Duodenal mucosa (tissue), 2 donors: Measurements from ENCODE around the gene PCAT7.
"Not testable (repeated sequence)": the region's sequence is repeated elsewhere in the genome, so short reads cannot be mapped to it uniquely, and the experiment has no call there.

Experiments used
- H3K27ac ChIP-seq: one replicate; pipeline ENCODE4 v1.7.0; 2013; ENCODE audit warnings: low read depth, low read length
- H3K27me3 ChIP-seq, 2 donors: one replicate each; pipeline ENCODE4 v1.7.0; 2013; ENCODE audit warnings: low read length in 2 of 2, control low read depth in 1 of 2; ENCODE audit not compliant: insufficient read depth in 2 of 2, control insufficient read depth in 1 of 2
- H3K36me3 ChIP-seq, 2 donors: one replicate each; pipeline ENCODE4 v1.7.0; 2013; ENCODE audit warnings: low read length in 2 of 2, control low read depth in 1 of 2; ENCODE audit not compliant: insufficient read depth in 2 of 2, control insufficient read depth in 1 of 2
- H3K4me1 ChIP-seq, 2 donors: one replicate each; pipeline ENCODE4 v1.7.0; 2013; ENCODE audit warnings: low read length in 2 of 2, control low read depth in 1 of 2; ENCODE audit not compliant: insufficient read depth in 2 of 2, control insufficient read depth in 1 of 2
- H3K4me3 ChIP-seq, 2 donors: one replicate each; pipeline ENCODE4 v1.7.0; 2013; ENCODE audit warnings: low read length in 2 of 2, low read depth in 1 of 2
- H3K9ac ChIP-seq, 2 donors: one replicate each; pipeline ENCODE4 v1.7.0; 2013; ENCODE audit warnings: low read length in 2 of 2, low read depth in 1 of 2
- H3K9me3 ChIP-seq, 2 donors: one replicate each; pipeline ENCODE4 v1.7.0; 2013; ENCODE audit warnings: low read length in 2 of 2, control low read depth in 1 of 2; ENCODE audit not compliant: control insufficient read depth in 1 of 2

Gene PCAT7

GRCh38 chr9:94557376-94557775 lies 2.5 kb downstream of the PCAT7 start:
- no peak overlapping the region for H3K9ac ChIP-seq
- peaks cover 0 to 5% of the 10 kb centered on the region in 2 donors for H3K36me3 ChIP-seq
- no peak overlapping the region for H3K4me3 ChIP-seq
- H3K27me3 ChIP-seq: no peaks in the 10 kb centered on the region
- no peak overlapping the region for H3K27ac ChIP-seq
- peaks cover 5 to 8% of the 10 kb centered on the region in 2 donors for H3K4me1 ChIP-seq
- no peaks in the 10 kb centered on the region for H3K9me3 ChIP-seq

DNA sequence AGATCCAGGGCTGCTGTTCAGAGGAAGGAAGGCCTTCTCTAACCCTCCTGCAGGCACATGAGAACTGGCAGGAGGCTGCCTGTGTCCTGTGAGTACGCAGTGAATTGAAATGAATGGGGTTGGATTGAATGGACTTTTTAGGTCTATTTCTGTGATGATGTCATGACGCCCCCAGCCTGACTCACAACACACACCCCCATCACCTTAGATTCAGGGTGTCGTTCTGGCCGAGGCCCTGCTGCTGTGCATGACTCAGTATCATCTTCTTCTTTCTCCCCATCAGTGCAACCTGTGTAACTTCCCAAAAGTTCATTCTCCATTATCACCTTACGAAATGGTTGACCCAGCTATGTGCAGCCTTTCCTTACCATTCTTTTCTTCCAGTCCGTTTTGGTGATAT lies 5.4 kb downstream of the PCAT7 start:
- H3K4me3 ChIP-seq: no peak overlapping the region
- no peaks in the 10 kb centered on the region for H3K27me3 ChIP-seq
- no peak overlapping the region for H3K9ac ChIP-seq
- H3K9me3 ChIP-seq: no peaks in the 10 kb centered on the region
- H3K4me1 ChIP-seq: no peaks in the 10 kb centered on the region
- no peak overlapping the region for H3K27ac ChIP-seq
- peaks cover 0 to 11% of the 10 kb centered on the region in 2 donors for H3K36me3 ChIP-seq

DNA sequence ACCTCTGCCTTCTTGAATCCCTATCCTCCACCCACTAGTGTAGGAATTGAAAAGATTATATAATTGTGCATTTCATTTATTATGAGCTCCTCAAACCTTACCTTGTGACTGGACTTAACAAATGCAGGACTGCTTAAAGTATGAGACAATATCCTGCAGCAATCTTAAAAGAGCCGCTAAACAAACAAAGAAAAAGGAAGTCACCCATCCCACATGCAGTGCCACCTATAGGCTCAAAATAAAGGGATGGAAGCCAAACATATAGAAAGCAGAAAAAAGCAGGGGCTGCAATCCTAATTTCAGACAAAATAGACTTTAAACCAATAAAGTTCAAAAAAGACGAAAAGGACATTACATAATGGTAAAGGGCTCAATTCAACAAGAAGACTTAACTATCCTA lies 8.7 kb downstream of the PCAT7 start:
- H3K4me3 ChIP-seq: no peak overlapping the region
- H3K4me1 ChIP-seq: no peaks in the 10 kb centered on the region
- H3K36me3 ChIP-seq: peaks cover 0 to 11% of the 10 kb centered on the region in 2 donors
- no peak overlapping the region for H3K9ac ChIP-seq
- H3K27ac ChIP-seq: no peak overlapping the region
- no peaks in the 10 kb centered on the region for H3K9me3 ChIP-seq
- no peaks in the 10 kb centered on the region for H3K27me3 ChIP-seq

GRCh38 chr9:94564279-94564678 lies 9.4 kb downstream of the PCAT7 start:
- not testable (repeated sequence) for H3K4me3 ChIP-seq, H3K36me3 ChIP-seq, H3K9ac ChIP-seq, H3K27me3 ChIP-seq, H3K4me1 ChIP-seq, H3K27ac ChIP-seq, H3K9me3 ChIP-seq

- Histone ChIP-seq H3K4me3 (no peak overlapping the region), H3K36me3 (peaks cover 0 to 6% of the 10 kb centered on the region in 2 donors), H3K27ac (no peak overlapping the region), H3K9ac (no peak overlapping the region), H3K9me3 (no peaks in the 10 kb centered on the region), H3K27me3 (no peaks in the 10 kb centered on the region), H3K4me1 (no peaks in the 10 kb centered on the region)
Measured at GRCh38 chr9:94566550-94566949, 11.7 kb downstream of the PCAT7 start.

DNA sequence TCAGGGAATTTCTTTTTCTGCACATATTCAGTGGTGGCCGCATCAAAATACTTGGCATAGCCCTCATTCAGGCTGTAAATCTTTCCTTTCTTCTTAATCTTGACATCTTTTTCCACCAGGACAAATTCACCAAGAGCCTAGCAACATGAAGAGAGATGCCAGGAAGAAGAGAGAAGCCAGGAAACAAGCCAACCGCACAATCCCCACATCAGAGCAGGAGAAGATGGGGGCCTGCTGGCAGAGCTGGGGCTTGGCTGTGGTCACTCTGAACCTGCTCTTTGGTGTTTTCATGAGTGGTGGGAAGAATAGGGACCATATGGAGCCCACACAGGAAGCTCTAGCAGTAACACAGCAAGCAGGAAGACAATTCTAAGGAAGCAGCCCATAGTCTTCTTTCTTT lies 12.4 kb downstream of the PCAT7 start:
- Histone ChIP-seq H3K4me1 (no peaks in the 10 kb centered on the region), H3K4me3 (no peak overlapping the region)

GRCh38 chr9:94568250-94568889 lies 13.5 kb downstream of the PCAT7 start:
- Histone ChIP-seq H3K9me3 (no peaks in the 10 kb centered on the region), H3K27me3 (no peaks in the 10 kb centered on the region), H3K4me3 (no peak overlapping the region), H3K4me1 (no peaks in the 10 kb centered on the region), H3K27ac (no peak overlapping the region), H3K36me3 (no peaks in the 10 kb centered on the region), H3K9ac (no peak overlapping the region)

More for the DNA sequence above, 12.4 kb downstream of the PCAT7 start:
- H3K9ac ChIP-seq: no peak overlapping the region
- H3K36me3 ChIP-seq: peaks cover 0 to 6% of the 10 kb centered on the region in 2 donors
- no peaks in the 10 kb centered on the region for H3K9me3 ChIP-seq
- H3K27me3 ChIP-seq: no peaks in the 10 kb centered on the region
- no peak overlapping the region for H3K27ac ChIP-seq

DNA sequence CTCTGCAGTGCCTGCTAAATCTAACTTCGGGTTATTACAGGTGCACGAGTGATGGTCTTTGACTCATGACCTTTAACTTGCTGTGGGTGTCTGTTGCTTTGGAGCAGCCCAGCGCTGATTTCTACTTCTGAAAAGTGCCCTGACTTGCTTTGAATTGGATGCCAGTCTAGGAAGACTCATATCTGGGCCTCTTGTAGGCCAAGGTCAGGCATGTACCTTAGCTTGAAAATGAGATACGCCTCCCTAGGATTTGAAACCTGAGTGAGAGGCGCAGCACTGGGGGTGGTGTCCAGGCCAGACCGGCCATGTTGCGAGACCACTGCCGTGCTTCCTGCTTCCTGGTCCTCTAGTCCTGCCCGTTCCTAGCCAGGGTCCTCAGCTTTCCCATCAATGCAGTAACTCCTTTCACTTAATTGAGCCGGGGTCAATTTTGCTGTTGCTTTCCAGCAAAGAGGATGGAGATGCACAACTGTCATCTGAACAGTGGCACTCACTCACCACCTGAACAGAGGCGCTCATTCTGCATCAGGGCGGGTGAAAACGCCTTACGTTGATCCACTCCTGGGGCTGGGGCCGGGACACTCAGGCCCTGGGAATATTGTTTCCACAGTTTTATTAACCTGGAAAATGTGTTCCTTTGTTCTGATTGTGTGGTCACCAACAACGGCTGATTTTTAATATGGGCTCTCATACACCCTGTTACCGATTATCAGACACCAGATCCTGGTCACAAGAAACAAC lies 14.3 kb downstream of the PCAT7 start:
- no peaks in the 10 kb centered on the region for H3K36me3 ChIP-seq
- H3K9me3 ChIP-seq: no peaks in the 10 kb centered on the region
- H3K27me3 ChIP-seq: no peaks in the 10 kb centered on the region
- H3K4me3 ChIP-seq: no peak overlapping the region
- H3K9ac ChIP-seq: no peak overlapping the region
- no peak overlapping the region for H3K27ac ChIP-seq
- H3K4me1 ChIP-seq: no peaks in the 10 kb centered on the region

DNA sequence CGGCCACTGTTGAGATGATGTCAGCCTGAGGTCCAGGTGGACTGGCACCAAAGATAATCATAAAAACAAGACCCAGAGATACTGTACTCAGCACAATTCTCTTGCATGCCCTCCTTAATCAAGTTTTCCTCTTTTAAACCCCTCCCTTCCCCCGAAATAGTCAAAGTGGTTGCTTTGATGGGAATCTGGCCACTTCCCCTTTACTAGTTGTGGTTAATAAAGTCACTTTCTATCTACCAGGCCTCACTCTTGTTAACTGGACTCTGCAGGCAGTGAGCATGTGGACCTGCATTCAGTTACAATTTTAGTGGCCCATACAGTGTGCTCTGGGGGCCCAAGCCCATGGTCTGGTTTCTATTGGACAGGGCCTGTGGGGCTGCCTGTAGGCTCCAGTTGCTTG lies 21.2 kb downstream of the PCAT7 start:
- H3K4me3 ChIP-seq: no peak overlapping the region
- no peaks in the 10 kb centered on the region for H3K9me3 ChIP-seq
- H3K27ac ChIP-seq: no peak overlapping the region
- H3K27me3 ChIP-seq: no peaks in the 10 kb centered on the region
- H3K4me1 ChIP-seq: peaks cover 12% of the 10 kb centered on the region in 2 donors
- H3K36me3 ChIP-seq: no peaks in the 10 kb centered on the region
- H3K9ac ChIP-seq: no peak overlapping the region

GRCh38 chr9:94577036-94577435 lies 22.2 kb downstream of the PCAT7 start:
- no peak overlapping the region for H3K9ac ChIP-seq
- H3K9me3 ChIP-seq: no peaks in the 10 kb centered on the region
- H3K36me3 ChIP-seq: no peaks in the 10 kb centered on the region
- H3K27me3 ChIP-seq: no peaks in the 10 kb centered on the region
- peaks cover 12 to 14% of the 10 kb centered on the region in 2 donors for H3K4me1 ChIP-seq
- H3K4me3 ChIP-seq: no peak overlapping the region
- H3K27ac ChIP-seq: no peak overlapping the region
